HL-60 (cell line): ENCODE results near the gene TCAP.

ENCODE experiments used
- CTCF ChIP-seq: IDR thresholded peaks from one replicate; pipeline ENCODE4 v1.5.1; 2011; ENCODE audit warnings: low read length, control low read depth, inconsistent platforms; ENCODE audit not compliant: insufficient read depth
- REST ChIP-seq: IDR thresholded peaks from 2 replicates; pipeline ENCODE4 v1.6.1; 2012; ENCODE audit warnings: low read depth; ENCODE audit not compliant: insufficient replicate concordance

- TF ChIP-seq CTCF (no peak), REST (no peak)
Measured at GRCh38 chr17:39700148-39700987, 35.2 kb downstream of the TCAP start.
